IMR-90 (cell line): ENCODE results near the gene AGAP1. TPM values are rescaled to one million over a fixed set of nuclear protein-coding genes. Genes with fewer than 3 reads are reported as not detected.

Source experiments
- ATAC-seq: fragments of 200-7000 bp; cut with Tn5 transposase; 2 replicates; pipeline ENCODE4 v1.9.1; 2020; ENCODE audit warnings: low read depth, mild to moderate bottlenecking, moderate library complexity
- BruUV-seq: library from RNA; stranded (reverse); fragments of 400-500 nt; replicated peaks from 2 replicates; lab custom pipeline; 2021; lab: Mats Ljungman, UMichigan
- CTCF ChIA-PET: fragments of 300-600 bp; formaldehyde crosslinking; extraction: SDS; loops from one replicate; lab custom pipeline; 2021; ENCODE audit warnings: antibody characterized with exemption; lab: Yijun Ruan, JAX
- POLR2A ChIA-PET: fragments of 300-600 bp; sonication (Branson Sonifier 250); formaldehyde crosslinking; loops from one replicate; lab custom pipeline; 2022; ENCODE audit warnings: antibody characterized with exemption; ENCODE audit not compliant: unreplicated experiment; lab: Charles Lee
- DNase-seq: peaks from one replicate; pipeline ENCODE4 v3.0.0; 2013
- H2AFZ ChIP-seq: replicated peaks from 2 replicates; pipeline ENCODE3; 2013; ENCODE audit warnings: low read length, mild to moderate bottlenecking; ENCODE audit not compliant: poor library complexity
- H2AK5ac ChIP-seq: 2 replicates; pipeline ENCODE4 v1.6.1; 2013; ENCODE audit warnings: low read depth, low read length, inconsistent platforms
- H2AK9ac ChIP-seq: replicated peaks from 2 replicates; pipeline ENCODE3; 2013; ENCODE audit warnings: mild to moderate bottlenecking, low read depth, low read length, moderate library complexity; ENCODE audit not compliant: poor library complexity
- H2BK120ac ChIP-seq: 2 replicates; pipeline ENCODE4 v1.6.1; 2013; ENCODE audit warnings: low read depth, low read length, inconsistent platforms
- H2BK15ac ChIP-seq: 3 replicates; pipeline ENCODE4 v1.6.1; 2013; ENCODE audit warnings: low read depth, low read length, inconsistent platforms
- H2BK20ac ChIP-seq: 2 replicates; pipeline ENCODE4 v1.6.1; 2013; ENCODE audit warnings: low read depth, mild to moderate bottlenecking, inconsistent platforms, low read length, moderate library complexity
- H2BK5ac ChIP-seq: 2 replicates; pipeline ENCODE4 v1.6.1; 2013; ENCODE audit warnings: mild to moderate bottlenecking, low read depth, low read length, inconsistent platforms; ENCODE audit not compliant: poor library complexity, severe bottlenecking
- H3K14ac ChIP-seq: replicated peaks from 2 replicates; pipeline ENCODE4 v1.6.1; 2013; ENCODE audit warnings: low read depth, low read length, inconsistent platforms
- H3K18ac ChIP-seq: 2 replicates; pipeline ENCODE4 v1.6.1; 2013; ENCODE audit warnings: low read depth, low read length, control low read depth
- H3K23ac ChIP-seq: 2 replicates; pipeline ENCODE4 v1.6.1; 2013; ENCODE audit warnings: low read depth, low read length, inconsistent platforms
- H3K27ac ChIP-seq: 2 replicates; pipeline ENCODE4 v1.5.1; 2013; ENCODE audit warnings: mild to moderate bottlenecking, control low read depth, low read length; ENCODE audit not compliant: insufficient read depth
- H3K27me3 ChIP-seq: 2 replicates; pipeline ENCODE4 v1.6.1; 2013; ENCODE audit warnings: low read length; ENCODE audit not compliant: control insufficient read depth, insufficient read depth
- H3K36me3 ChIP-seq: 2 replicates; pipeline ENCODE4 v1.6.1; 2013; ENCODE audit warnings: low read length, mixed read lengths; ENCODE audit not compliant: control insufficient read depth, insufficient read depth
- H3K4ac ChIP-seq: 2 replicates; pipeline ENCODE4 v1.6.1; 2013; ENCODE audit warnings: low read depth, low read length, inconsistent platforms
- H3K4me1 ChIP-seq: 2 replicates; pipeline ENCODE4 v1.6.1; 2013; ENCODE audit warnings: low read length, mixed read lengths; ENCODE audit not compliant: control insufficient read depth, insufficient read depth
- H3K4me2 ChIP-seq: 2 replicates; pipeline ENCODE4 v1.6.1; 2013; ENCODE audit warnings: low read depth, mild to moderate bottlenecking, control low read depth, low read length, moderate library complexity
- H3K4me3 ChIP-seq: 2 replicates; pipeline ENCODE4 v1.5.1; 2013; ENCODE audit warnings: low read depth, mild to moderate bottlenecking, control low read depth, low read length, moderate library complexity; ENCODE audit not compliant: insufficient read depth
- H3K56ac ChIP-seq: 2 replicates; pipeline ENCODE4 v1.6.1; 2013; ENCODE audit warnings: low read length, inconsistent platforms; ENCODE audit not compliant: insufficient read depth; ENCODE audit errors: extremely low read depth
- H3K79me1 ChIP-seq, 2 experiments: 2 replicates each; pipeline ENCODE4 v1.6.1; 2013; ENCODE audit warnings: low read length in 2 of 2, inconsistent platforms in 1 of 2, low read depth in 1 of 2
- H3K9ac ChIP-seq: 2 replicates; pipeline ENCODE4 v1.6.1; 2013; ENCODE audit warnings: low read depth, low read length, control low read depth
- H3K9me1 ChIP-seq: 2 replicates; pipeline ENCODE4 v1.6.1; 2013; ENCODE audit warnings: low read length, inconsistent platforms; ENCODE audit not compliant: insufficient read depth
- H3K9me3 ChIP-seq: 2 replicates; pipeline ENCODE4 v1.6.1; 2013; ENCODE audit warnings: low read length; ENCODE audit not compliant: control insufficient read depth, insufficient read depth
- H4K20me1 ChIP-seq: 2 replicates; pipeline ENCODE4 v1.6.1; 2013; ENCODE audit warnings: low read length, inconsistent platforms; ENCODE audit not compliant: insufficient read depth
- H4K5ac ChIP-seq: 2 replicates; pipeline ENCODE4 v1.6.1; 2013; ENCODE audit warnings: mild to moderate bottlenecking, low read depth, low read length, control low read depth
- H4K8ac ChIP-seq, 2 experiments: 2 replicates each; pipeline ENCODE4 v1.6.1; 2013; ENCODE audit warnings: low read depth in 2 of 2, low read length in 2 of 2, control low read depth in 1 of 2, inconsistent platforms in 1 of 2
- H4K91ac ChIP-seq: 2 replicates; pipeline ENCODE4 v1.6.1; 2013; ENCODE audit warnings: low read depth, low read length, inconsistent platforms; ENCODE audit not compliant: insufficient read depth
- BHLHE40 ChIP-seq: fragments of 150-350 bp; IDR thresholded peaks from 2 replicates; pipeline ENCODE4 v1.6.1; 2016; ENCODE audit warnings: mild to moderate bottlenecking, low read depth, low read length
- CEBPB ChIP-seq: IDR thresholded peaks from 2 replicates; pipeline ENCODE4 v1.6.1; 2012; ENCODE audit warnings: low read depth, low read length, improper control_type of control experiment
- FOS ChIP-seq: fragments of 150-350 bp; IDR thresholded peaks from 2 replicates; pipeline ENCODE4 v1.6.1; 2016; ENCODE audit warnings: low read depth, low read length
- MAFK ChIP-seq: IDR thresholded peaks from 2 replicates; pipeline ENCODE4 v1.6.1; 2012; ENCODE audit warnings: low read depth, low read length, improper control_type of control experiment
- MAZ ChIP-seq: IDR thresholded peaks from 2 replicates; pipeline ENCODE4 v1.6.1; 2012; ENCODE audit warnings: low read depth, mild to moderate bottlenecking, low read length, improper control_type of control experiment, moderate library complexity, borderline replicate concordance
- MXI1 ChIP-seq: IDR thresholded peaks from 2 replicates; pipeline ENCODE4 v1.6.1; 2012; ENCODE audit warnings: low read depth, mild to moderate bottlenecking, low read length, moderate library complexity, borderline replicate concordance
- NFE2L2 ChIP-seq: fragments of 150-350 bp; IDR thresholded peaks from 2 replicates; pipeline ENCODE4 v1.6.1; 2016; ENCODE audit warnings: low read depth, mild to moderate bottlenecking, low read length
- POLR2A ChIP-seq: IDR thresholded peaks from 2 replicates; pipeline ENCODE4 v1.6.1; 2012; ENCODE audit warnings: mild to moderate bottlenecking, low read depth, low read length
- RAD21 ChIP-seq: IDR thresholded peaks from 2 replicates; pipeline ENCODE4 v1.6.1; 2012; ENCODE audit warnings: low read length, improper control_type of control experiment
- RCOR1 ChIP-seq: IDR thresholded peaks from 2 replicates; pipeline ENCODE4 v1.6.1; 2012; ENCODE audit warnings: mild to moderate bottlenecking, low read length, improper control_type of control experiment; ENCODE audit not compliant: insufficient replicate concordance
- RFX5 ChIP-seq: IDR thresholded peaks from 2 replicates; pipeline ENCODE4 v1.8.0; 2012; ENCODE audit warnings: low read depth, mild to moderate bottlenecking, low read length, moderate library complexity
- WGBS, 2 experiments: methylation state at CpG; one replicate each; pipeline versions ENCODE4 v1.1.5 to v1.1.7; 2013; ENCODE audit warnings: missing lambda C conversion rate in 2 of 2; ENCODE audit not compliant: insufficient read length in 1 of 2; ENCODE audit errors: extremely low coverage in 2 of 2; 5-methylcytosine and 5-hydroxymethylcytosine counted together
- dilution Hi-C: fragments of 300-500 bp; cut with HindIII; formaldehyde crosslinking; loops from one replicate; pipeline ENCODE4 v1.14.3; 2018; ENCODE audit warnings: low sequenced_read_pairs; ENCODE audit not compliant: unreplicated experiment
- in situ Hi-C: fragments of 300-500 bp; cut with MboI; formaldehyde crosslinking; loops from 3 replicates; pipeline ENCODE4 v1.14.3; 2019; ENCODE audit warnings: low sequenced_read_pairs, inconsistent platforms, mixed read lengths
- intact Hi-C: fragments of 100-400 bp; cut with micrococcal nuclease; formaldehyde crosslinking; loops from 2 replicates; pipeline ENCODE4 v1.10.0; 2022
- polyA plus RNA-seq, 3 experiments: library from polyadenylated mRNA; depleted of rRNA; stranded (reverse); fragments of >200 nt; gene quantifications; 2 replicates each; pipeline ENCODE4 v1.2.3, GENCODE V29; 2012; ENCODE audit warnings: low replicate concordance in 1 of 3
- total RNA-seq: library from RNA; depleted of rRNA; stranded (reverse); fragments of >200 nt; gene quantifications from 2 replicates; pipeline ENCODE4 v1.2.3, GENCODE V29; 2012
- TF ChIP-seq, protein P1 (sequence below): fragments of 150-350 bp; IDR thresholded peaks from 2 replicates; pipeline ENCODE4 v1.6.1; 2017; ENCODE audit warnings: mild to moderate bottlenecking, antibody characterized with exemption, low read length, low read depth
- TF ChIP-seq, protein P2 (sequence below): conservative IDR thresholded peaks from 2 replicates; pipeline ENCODE4 v1.5.1; 2012; ENCODE audit warnings: mild to moderate bottlenecking, low read depth, low read length, improper control_type of control experiment
- TF ChIP-seq, protein P3 (sequence below): fragments of 150-350 bp; IDR thresholded peaks from 2 replicates; pipeline ENCODE4 v1.6.1; 2016; ENCODE audit warnings: low read depth, mild to moderate bottlenecking, low read length, moderate library complexity, borderline replicate concordance

The AGAP1 gene
- total and polyA plus RNA-seq, 2 of the 4 experiments (the other 2 are of a cell fraction) = 15.1 to 16.4 TPM

DNA sequence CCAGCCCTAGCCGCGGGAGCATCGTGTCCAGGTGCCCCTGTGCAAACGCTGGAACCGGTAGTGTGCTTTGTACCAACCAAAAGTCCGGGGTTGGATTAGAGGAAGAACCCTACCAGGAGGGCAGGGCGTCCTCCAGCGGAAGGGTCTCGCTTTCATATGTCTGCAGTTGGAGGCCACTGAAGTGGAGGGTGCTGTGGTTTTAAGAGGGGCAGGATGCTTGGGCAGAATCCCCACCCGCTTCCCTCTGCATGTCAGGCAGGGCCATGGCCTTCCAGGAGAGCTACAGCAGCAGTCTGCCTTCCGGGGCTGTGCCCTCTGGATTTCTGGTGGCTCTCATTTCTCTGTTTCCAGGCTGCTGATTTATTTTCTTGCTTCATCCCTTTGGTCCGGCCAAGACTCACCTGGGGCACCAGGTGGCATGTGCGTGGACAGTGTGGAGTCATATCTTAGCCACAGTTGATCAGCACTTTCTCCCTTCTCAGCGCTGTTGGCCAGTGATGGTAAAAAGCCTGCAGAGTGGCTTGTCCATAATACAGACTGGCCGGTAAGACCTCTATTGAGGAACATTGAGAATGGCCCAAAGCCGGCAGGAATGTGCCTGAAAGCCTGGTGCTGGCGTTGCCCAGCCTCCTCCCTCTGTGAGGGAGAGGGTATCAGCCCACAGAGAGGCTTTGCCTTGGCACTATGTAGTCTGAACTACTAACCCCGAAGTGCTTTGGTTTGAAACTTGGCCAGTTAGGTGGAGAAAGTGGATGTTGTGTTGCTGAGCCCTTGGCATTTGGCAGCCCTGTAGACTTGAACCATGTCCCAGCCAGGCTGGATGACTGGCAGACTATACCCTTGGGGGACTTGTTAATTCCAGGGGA lies 1.8 kb downstream of the AGAP1 start:
- H4K91ac ChIP-seq = no peak overlapping the region
- H3K27me3 ChIP-seq = no peaks in the 10 kb centered on the region
- H4K20me1 ChIP-seq = peaks cover 46% of the 10 kb centered on the region
- no peak overlapping the region; the same call in 2 of the 3 replicates for H2BK15ac ChIP-seq
- H3K9ac ChIP-seq = peak overlapping the region; percentile 68
- 0 out of 2 replicates have a peak overlapping the region, but pooled peaks have one; percentile 27 for H3K56ac ChIP-seq
- H3K18ac ChIP-seq = no peak overlapping the region
- H2AK5ac ChIP-seq = peak overlapping the region; percentile 12
- peak overlapping the region; percentile 92 for H2AFZ ChIP-seq
- peak overlapping the region; percentile 69 for H3K14ac ChIP-seq
- 10% methylated on average over 8 of the region's 18 CpGs; no CpG with 5 or more reads in 1 of the 2 experiments for WGBS, 2 experiments
- ChIA-PET CTCF (interaction anchor here (0.6 kb wide), 1 partner anchor 164 kb away, joined by 3 read pairs; no protein-coding TSS in a partner anchor), POLR2A (no interaction called here)
- H3K9me3 ChIP-seq = no peaks in the 10 kb centered on the region
- H2BK120ac ChIP-seq = no peak overlapping the region
- peaks cover 29 to 51% of the 10 kb centered on the region in 2 experiments for H3K79me1 ChIP-seq
- H3K9me1 ChIP-seq = peaks cover 11% of the 10 kb centered on the region
- no TSS peak for BruUV-seq
- H3K4me2 ChIP-seq = peak overlapping the region; percentile 90
- H3K4me3 ChIP-seq = peak overlapping the region; percentile 99
- DNase-seq (no peak), ATAC-seq (no peak)
- H4K5ac ChIP-seq = no peak overlapping the region
- no peak overlapping the region for H2BK20ac ChIP-seq
- H3K4me1 ChIP-seq = peaks cover 11% of the 10 kb centered on the region
- H3K4ac ChIP-seq = peak overlapping the region; percentile 34; the same call in 1 of the 2 replicates
- H3K27ac ChIP-seq = peak overlapping the region; percentile 72; the same call in 1 of the 2 replicates
- intact Hi-C loops (loop anchor here (2.0 kb wide), 2 partner anchors 171 to 359 kb away; no protein-coding TSS in a partner anchor), in situ Hi-C loops (no loop called here), dilution Hi-C loops (no loop called here)
- H4K8ac ChIP-seq = peak overlapping the region; percentile 10 to 54; a peak in 2 of 4 replicates
- no peak overlapping the region for H2BK5ac ChIP-seq
- no peaks in the 10 kb centered on the region for H3K36me3 ChIP-seq
- peak overlapping the region; percentile 79 for H2AK9ac ChIP-seq
- H3K23ac ChIP-seq = peak overlapping the region; percentile 55
- no peak for TF ChIP-seq RFX5
- no peak for TF ChIP-seq MAZ
- no peak for TF ChIP-seq RAD21
- no peak for TF ChIP-seq CEBPB
- TF ChIP-seq, protein P1, sequence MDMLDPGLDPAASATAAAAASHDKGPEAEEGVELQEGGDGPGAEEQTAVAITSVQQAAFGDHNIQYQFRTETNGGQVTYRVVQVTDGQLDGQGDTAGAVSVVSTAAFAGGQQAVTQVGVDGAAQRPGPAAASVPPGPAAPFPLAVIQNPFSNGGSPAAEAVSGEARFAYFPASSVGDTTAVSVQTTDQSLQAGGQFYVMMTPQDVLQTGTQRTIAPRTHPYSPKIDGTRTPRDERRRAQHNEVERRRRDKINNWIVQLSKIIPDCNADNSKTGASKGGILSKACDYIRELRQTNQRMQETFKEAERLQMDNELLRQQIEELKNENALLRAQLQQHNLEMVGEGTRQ = no peak
- no peak for TF ChIP-seq NFE2L2
- TF ChIP-seq, protein P2, sequence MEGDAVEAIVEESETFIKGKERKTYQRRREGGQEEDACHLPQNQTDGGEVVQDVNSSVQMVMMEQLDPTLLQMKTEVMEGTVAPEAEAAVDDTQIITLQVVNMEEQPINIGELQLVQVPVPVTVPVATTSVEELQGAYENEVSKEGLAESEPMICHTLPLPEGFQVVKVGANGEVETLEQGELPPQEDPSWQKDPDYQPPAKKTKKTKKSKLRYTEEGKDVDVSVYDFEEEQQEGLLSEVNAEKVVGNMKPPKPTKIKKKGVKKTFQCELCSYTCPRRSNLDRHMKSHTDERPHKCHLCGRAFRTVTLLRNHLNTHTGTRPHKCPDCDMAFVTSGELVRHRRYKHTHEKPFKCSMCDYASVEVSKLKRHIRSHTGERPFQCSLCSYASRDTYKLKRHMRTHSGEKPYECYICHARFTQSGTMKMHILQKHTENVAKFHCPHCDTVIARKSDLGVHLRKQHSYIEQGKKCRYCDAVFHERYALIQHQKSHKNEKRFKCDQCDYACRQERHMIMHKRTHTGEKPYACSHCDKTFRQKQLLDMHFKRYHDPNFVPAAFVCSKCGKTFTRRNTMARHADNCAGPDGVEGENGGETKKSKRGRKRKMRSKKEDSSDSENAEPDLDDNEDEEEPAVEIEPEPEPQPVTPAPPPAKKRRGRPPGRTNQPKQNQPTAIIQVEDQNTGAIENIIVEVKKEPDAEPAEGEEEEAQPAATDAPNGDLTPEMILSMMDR = no peak
- no peak for TF ChIP-seq MAFK
- TF ChIP-seq MXI1 = no peak
- TF ChIP-seq, protein P3, sequence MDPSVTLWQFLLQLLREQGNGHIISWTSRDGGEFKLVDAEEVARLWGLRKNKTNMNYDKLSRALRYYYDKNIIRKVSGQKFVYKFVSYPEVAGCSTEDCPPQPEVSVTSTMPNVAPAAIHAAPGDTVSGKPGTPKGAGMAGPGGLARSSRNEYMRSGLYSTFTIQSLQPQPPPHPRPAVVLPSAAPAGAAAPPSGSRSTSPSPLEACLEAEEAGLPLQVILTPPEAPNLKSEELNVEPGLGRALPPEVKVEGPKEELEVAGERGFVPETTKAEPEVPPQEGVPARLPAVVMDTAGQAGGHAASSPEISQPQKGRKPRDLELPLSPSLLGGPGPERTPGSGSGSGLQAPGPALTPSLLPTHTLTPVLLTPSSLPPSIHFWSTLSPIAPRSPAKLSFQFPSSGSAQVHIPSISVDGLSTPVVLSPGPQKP = no peak
- TF ChIP-seq RCOR1 = no peak
- no peak for TF ChIP-seq BHLHE40
- TF ChIP-seq FOS = no peak
- TF ChIP-seq POLR2A = no peak
